Mucosa of rectum (tissue), 2 donors: ENCODE results near the gene SERPINB2.

ENCODE experiments used
- H3K27ac ChIP-seq, 2 donors: one replicate each; pipeline ENCODE4 v1.7.0; 2013; ENCODE audit warnings: inconsistent platforms in 2 of 2, low read depth in 2 of 2, low read length in 2 of 2
- H3K27me3 ChIP-seq, 2 donors: one replicate each; pipeline ENCODE4 v1.7.0; 2013; ENCODE audit warnings: low read length in 2 of 2; ENCODE audit not compliant: control insufficient read depth in 2 of 2, insufficient read depth in 2 of 2
- H3K36me3 ChIP-seq, 2 donors: one replicate each; pipeline ENCODE4 v1.7.0; 2013; ENCODE audit warnings: low read length in 2 of 2; ENCODE audit not compliant: control insufficient read depth in 2 of 2, insufficient read depth in 2 of 2
- H3K4me1 ChIP-seq, 2 donors: one replicate each; pipeline ENCODE4 v1.7.0; 2013; ENCODE audit warnings: low read length in 2 of 2, mild to moderate bottlenecking in 1 of 2; ENCODE audit not compliant: control insufficient read depth in 2 of 2, insufficient read depth in 2 of 2
- H3K4me3 ChIP-seq, 2 donors: one replicate each; pipeline ENCODE4 v1.7.0; 2013; ENCODE audit warnings: low read length in 2 of 2
- H3K9ac ChIP-seq, 2 donors: one replicate each; pipeline ENCODE4 v1.7.0; 2013; ENCODE audit warnings: low read length in 2 of 2, low read depth in 1 of 2, mild to moderate bottlenecking in 1 of 2
- H3K9me3 ChIP-seq, 2 donors: one replicate each; pipeline ENCODE4 v1.7.0; 2013; ENCODE audit warnings: low read length in 2 of 2; ENCODE audit not compliant: control insufficient read depth in 2 of 2
- donor health status: healthy.
- donor health status: Normal muscosa, but diverticular disease.

The SERPINB2 gene

DNA sequence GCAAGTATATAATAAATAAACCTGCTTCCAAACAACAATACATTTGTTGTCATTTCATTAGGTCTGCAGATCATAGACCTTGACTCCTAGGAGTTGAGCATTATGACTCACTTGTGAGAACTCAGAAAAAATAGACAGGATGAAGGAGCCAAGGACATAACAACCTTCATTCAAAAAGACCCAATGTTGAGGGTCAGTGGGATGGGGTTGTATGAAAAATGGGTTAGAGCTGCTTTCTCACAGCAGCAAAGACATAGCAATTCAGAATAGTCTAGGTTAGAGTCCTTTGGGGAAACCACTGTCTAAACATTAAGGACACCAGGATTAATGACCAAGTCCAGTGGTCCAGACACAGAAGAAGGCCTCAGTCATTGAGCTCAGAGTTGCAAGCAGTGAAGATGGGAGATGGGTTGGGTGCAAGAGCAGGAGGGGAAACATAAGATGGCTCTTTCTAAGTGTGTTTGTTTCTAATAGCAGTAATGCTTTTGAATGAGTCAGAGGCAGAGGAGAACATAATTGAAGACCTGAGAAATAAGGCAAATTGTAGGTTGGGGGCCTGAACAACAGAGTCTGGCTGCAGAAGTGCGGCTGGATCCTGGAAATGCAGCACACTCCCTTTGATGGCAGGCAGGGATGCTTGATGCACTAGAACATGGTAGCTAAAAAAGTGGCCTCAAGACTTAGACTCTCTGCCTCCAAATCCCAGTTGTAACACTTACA lies 16.5 kb downstream of the SERPINB2 start:
- H3K4me3 ChIP-seq: no peak overlapping the region
- no peaks in the 10 kb centered on the region for H3K27me3 ChIP-seq
- H3K9me3 ChIP-seq: no peaks in the 10 kb centered on the region
- H3K36me3 ChIP-seq: no peaks in the 10 kb centered on the region
- H3K9ac ChIP-seq: no peak overlapping the region
- H3K4me1 ChIP-seq: no peaks in the 10 kb centered on the region
- H3K27ac ChIP-seq: no peak overlapping the region

DNA sequence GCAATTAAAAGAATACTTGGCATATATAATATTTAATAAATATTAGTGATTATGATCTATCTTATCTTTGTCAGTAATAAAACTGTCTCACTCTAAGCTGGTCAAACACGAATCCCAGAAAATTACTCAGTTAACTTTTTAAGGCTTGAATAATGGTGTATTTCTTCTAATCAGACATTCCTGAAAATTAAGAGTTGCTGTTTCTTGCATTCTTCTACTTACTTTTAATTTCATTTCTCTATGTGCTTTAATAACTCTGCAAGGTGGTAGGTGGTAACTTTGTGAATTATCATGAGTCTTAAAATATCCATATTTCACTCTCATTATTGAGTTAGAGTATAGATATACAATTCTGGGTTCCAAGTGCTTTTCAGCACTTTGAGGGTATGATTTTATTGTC lies 17.2 kb downstream of the SERPINB2 start:
- H3K27ac ChIP-seq: no peak overlapping the region
- no peaks in the 10 kb centered on the region for H3K36me3 ChIP-seq
- H3K9me3 ChIP-seq: no peaks in the 10 kb centered on the region
- H3K9ac ChIP-seq: no peak overlapping the region
- H3K4me1 ChIP-seq: no peaks in the 10 kb centered on the region
- no peak overlapping the region for H3K4me3 ChIP-seq
- H3K27me3 ChIP-seq: no peaks in the 10 kb centered on the region

DNA sequence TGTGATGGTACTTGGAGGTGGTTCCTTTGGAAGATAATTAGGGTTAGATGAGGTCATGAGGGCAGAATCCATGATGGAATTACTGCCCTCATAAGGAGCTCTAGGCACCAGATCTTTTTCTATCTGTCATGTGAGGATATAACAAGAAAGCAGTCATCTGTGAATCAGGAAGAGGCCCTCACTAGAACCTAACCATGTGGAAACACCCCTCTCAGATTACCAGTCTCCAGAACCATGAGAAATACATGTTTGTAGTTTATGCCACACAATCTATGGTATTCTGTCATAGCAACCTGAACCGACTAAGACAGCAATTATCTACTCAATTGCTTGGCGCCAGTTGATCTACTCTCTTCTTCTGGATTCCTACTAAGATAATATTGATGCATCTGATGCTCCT lies 17.9 kb downstream of the SERPINB2 start:
- Histone ChIP-seq H3K27ac (no peak overlapping the region), H3K9ac (no peak overlapping the region), H3K36me3 (no peaks in the 10 kb centered on the region), H3K9me3 (no peaks in the 10 kb centered on the region), H3K4me1 (no peaks in the 10 kb centered on the region), H3K27me3 (no peaks in the 10 kb centered on the region), H3K4me3 (no peak overlapping the region)

DNA sequence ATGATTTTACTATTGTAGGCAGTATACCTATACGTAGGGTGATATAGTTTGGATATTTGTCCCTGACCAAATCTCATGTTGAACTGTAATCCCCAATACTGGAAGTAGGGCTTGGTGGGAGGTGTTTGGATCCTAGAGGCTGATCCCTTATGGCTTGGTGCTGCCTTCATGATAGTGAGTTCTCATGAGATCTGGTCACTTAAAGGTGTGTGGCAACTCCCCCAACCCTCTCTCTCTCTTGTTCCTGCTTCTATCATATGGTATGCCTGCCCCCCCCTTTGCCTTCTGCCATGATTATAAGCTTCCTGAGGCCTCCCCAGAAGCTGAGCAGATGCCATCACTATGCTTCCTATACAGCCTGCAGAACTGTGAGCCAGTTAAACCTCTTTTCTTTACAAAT lies 18.6 kb downstream of the SERPINB2 start:
- no peaks in the 10 kb centered on the region for H3K27me3 ChIP-seq
- H3K9me3 ChIP-seq: no peaks in the 10 kb centered on the region
- H3K4me3 ChIP-seq: no peak overlapping the region
- H3K4me1 ChIP-seq: no peaks in the 10 kb centered on the region
- H3K27ac ChIP-seq: no peak overlapping the region
- H3K9ac ChIP-seq: no peak overlapping the region
- H3K36me3 ChIP-seq: no peaks in the 10 kb centered on the region

DNA sequence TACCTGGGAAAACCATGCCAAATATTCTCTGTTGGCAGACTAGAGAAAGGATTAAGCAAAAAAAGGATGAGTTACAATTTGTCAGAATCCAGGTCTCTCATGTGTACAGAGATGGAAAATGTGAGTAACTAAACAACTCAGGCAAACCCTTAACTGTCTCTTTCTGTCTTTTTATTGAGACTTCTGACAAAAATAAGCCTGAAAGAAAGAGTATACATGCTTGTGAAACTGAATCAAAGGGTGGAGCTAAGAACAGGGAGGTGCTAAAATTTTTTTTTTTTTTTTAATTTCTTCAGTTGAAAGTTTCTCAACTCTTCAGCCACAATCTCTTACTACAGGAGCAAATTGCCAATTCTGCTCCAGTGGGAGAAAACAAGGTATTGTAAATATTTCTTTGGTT lies 20.2 kb downstream of the SERPINB2 start, which contains the start of gene SERPINB10:
Gene SERPINB10, plus strand, starts transcription at position 295 of the 400 bp plus-strand sequence. CDS start 7,553 bp downstream, outside the sequence.
- Histone ChIP-seq H3K4me3 (no peak within 1 kb of the TSS), H3K27me3 (no peaks in the 10 kb centered on the region), H3K9ac (no peak within 1 kb of the TSS), H3K9me3 (no peaks in the 10 kb centered on the region), H3K36me3 (no peaks in the 10 kb centered on the region), H3K4me1 (no peaks in the 10 kb centered on the region), H3K27ac (no peak within 1 kb of the TSS)

DNA sequence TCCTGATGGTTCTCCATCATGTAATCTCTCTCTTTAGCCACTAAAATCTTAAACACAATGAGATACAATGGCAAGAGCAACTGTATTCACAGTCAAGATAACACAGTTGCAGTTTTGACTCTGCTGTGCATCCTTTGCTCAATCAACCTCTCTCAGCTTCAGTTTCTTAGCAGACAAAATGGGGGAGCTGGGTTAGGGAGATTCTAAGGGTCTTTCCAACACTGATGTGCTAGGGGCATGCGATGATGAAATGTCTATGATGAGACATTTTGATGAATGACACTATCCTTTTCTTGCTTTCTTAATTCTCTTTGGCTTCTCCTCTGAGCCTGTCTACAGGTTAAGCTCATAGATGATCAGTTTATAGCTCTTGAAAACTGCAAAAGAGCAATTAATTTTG lies 21.4 kb downstream of the SERPINB2 start:
- no peak overlapping the region for H3K4me3 ChIP-seq
- no peaks in the 10 kb centered on the region for H3K36me3 ChIP-seq
- no peak overlapping the region for H3K27ac ChIP-seq
- no peak overlapping the region for H3K9ac ChIP-seq
- H3K4me1 ChIP-seq: no peaks in the 10 kb centered on the region
- H3K27me3 ChIP-seq: no peaks in the 10 kb centered on the region
- no peaks in the 10 kb centered on the region for H3K9me3 ChIP-seq

DNA sequence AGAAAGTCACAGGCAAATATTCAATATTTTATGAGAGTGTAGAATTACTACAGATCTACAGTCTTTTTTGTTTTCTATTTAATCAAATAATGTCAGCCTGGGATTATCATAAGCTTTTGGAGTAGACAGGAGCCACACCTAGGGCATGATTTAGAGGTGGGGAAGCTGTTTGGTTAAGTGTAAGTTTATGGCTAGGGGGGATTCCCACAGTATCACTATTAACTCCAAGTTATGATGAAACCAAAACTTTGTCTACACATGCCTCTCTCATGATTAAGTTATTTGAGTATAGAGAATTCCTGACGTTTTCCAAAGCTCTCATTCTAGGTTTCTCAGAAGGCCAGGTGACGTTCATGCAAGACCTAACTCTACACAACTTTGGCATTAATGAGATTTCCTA lies 22.4 kb downstream of the SERPINB2 start:
- H3K9me3 ChIP-seq: no peaks in the 10 kb centered on the region
- H3K36me3 ChIP-seq: no peaks in the 10 kb centered on the region
- no peak overlapping the region for H3K27ac ChIP-seq
- no peak overlapping the region for H3K4me3 ChIP-seq
- no peaks in the 10 kb centered on the region for H3K27me3 ChIP-seq
- H3K9ac ChIP-seq: no peak overlapping the region
- no peaks in the 10 kb centered on the region for H3K4me1 ChIP-seq

DNA sequence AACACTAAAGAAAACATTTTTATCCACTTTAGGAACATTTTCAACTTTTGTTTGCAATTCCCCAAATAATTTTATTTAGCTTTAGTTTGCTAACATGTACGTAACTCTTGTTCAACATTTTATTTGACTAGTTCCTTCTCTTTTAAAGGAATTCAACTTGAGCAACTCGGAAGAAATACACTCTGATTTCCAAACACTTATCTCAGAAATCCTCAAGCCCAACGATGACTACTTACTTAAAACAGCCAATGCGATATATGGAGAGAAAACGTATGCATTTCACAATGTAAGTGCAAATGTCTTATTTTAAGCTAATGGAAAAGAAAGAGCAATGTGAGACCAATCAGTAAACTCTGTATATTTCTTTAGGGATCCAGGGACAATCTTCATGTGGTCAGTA lies 30.3 kb downstream of the SERPINB2 start:
- no peak overlapping the region for H3K4me3 ChIP-seq
- H3K36me3 ChIP-seq: no peaks in the 10 kb centered on the region
- H3K4me1 ChIP-seq: no peaks in the 10 kb centered on the region
- peaks cover 0 to 2% of the 10 kb centered on the region in 2 donors for H3K27me3 ChIP-seq
- no peak overlapping the region for H3K27ac ChIP-seq
- no peak overlapping the region for H3K9ac ChIP-seq
- H3K9me3 ChIP-seq: no peaks in the 10 kb centered on the region

DNA sequence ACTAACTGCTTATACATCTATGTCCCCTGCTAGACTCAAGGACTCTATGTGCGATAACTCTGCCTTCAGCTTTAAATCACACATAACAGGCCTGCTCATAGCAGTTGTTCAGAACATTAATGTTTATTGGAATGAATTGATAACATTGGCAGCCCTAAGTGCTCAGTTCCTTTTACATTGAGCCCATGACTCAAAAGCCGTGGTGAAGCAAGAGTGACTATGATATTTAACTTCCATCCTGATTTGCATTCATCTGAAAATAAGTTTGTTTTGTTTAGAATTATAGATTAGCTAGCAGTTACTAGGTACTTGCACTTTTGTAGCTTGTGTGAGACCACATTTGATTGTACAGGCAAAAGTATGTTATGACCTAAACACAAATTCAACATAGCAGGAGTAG lies 34.5 kb downstream of the SERPINB2 start:
- no peaks in the 10 kb centered on the region for H3K27me3 ChIP-seq
- no peak overlapping the region for H3K9ac ChIP-seq
- H3K4me1 ChIP-seq: no peaks in the 10 kb centered on the region
- H3K9me3 ChIP-seq: no peaks in the 10 kb centered on the region
- H3K36me3 ChIP-seq: no peaks in the 10 kb centered on the region
- H3K27ac ChIP-seq: no peak overlapping the region
- H3K4me3 ChIP-seq: no peak overlapping the region

DNA sequence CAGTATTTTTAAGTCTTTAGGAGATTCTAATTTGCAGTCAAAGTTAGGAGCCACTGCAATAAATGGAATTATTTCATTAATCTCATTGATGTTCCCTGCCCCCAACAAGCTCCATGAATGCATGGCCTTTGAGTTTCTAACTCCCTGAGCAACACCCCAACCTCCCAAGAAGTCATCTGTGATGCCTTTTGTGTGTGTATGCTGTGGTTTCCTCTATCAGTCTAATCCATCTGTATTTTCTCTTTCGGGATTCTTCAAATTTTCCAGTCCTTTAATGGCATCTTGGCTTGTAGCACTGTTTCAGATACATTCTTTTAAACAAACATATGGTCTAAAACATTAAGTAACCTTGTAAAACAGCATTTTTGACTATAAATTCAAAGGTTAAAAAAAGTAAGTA lies 37.0 kb downstream of the SERPINB2 start:
- H3K9me3 ChIP-seq: no peaks in the 10 kb centered on the region

More for the DNA sequence above, 37.0 kb downstream of the SERPINB2 start:
- Histone ChIP-seq H3K27ac (no peak overlapping the region), H3K36me3 (no peaks in the 10 kb centered on the region), H3K27me3 (no peaks in the 10 kb centered on the region), H3K4me1 (no peaks in the 10 kb centered on the region), H3K9ac (no peak overlapping the region), H3K4me3 (no peak overlapping the region)
